ENCODE results near the gene EIF4E1B.
A peak's percentile ranks its signal among the peaks of the same experiment; 100 is the strongest.
"Not testable (repeated sequence)": the region's sequence is repeated elsewhere in the genome, so short reads cannot be mapped to it uniquely, and the experiment has no call there.

Gene EIF4E1B, protein sequence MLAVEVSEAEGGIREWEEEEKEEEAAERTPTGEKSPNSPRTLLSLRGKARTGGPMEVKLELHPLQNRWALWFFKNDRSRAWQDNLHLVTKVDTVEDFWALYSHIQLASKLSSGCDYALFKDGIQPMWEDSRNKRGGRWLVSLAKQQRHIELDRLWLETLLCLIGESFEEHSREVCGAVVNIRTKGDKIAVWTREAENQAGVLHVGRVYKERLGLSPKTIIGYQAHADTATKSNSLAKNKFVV

DNA sequence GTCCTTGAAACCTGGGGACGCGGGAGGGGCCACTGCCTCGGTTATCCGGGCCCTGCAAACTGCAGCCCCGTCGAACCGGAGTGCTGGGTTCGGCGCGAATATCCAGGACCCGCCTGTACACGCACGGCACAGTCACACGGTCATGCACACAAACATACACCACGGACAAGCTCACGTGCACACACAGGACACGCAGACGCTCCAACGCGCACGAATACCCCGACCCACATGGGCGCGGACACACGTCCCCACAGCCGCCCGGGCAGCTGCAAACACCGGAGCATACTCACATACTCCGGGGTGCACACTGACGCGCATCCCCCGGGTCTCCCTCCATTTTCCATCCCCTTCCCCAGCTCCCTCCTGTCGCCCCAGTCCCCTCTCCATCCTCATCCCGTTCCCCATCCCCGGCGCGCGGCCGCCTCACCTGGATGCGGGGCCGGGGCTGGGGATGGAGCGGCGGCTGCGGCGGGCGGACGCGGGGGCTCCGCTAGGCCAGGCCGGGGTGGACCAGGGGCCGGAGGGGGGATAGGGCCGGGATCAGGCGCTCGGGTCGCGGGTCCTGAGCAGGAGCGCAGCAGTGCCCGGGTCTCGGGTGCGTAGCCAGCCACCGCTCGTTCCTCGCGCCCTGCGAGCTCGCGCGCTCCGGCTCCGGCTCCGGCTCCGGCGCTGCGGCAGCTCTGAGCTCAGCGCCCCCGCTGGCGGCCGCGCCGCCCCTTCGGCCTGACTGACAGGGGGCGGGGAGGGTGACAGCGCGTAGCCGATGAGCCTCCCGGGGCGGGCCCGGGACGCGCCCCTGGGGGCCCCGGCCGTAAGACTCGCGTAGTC, at the start of gene EIF4E1B, which contains the start of gene SNCB:
Gene EIF4E1B (plus strand): TSS at position 823 of the 828 bp plus-strand sequence. CDS start 12,113 bp downstream, outside the sequence.
Gene SNCB (minus strand): TSS at position 682 of the 828 bp plus-strand sequence. CDS start 880 bp downstream, outside the sequence.
- DNase-seq = no peak

DNA sequence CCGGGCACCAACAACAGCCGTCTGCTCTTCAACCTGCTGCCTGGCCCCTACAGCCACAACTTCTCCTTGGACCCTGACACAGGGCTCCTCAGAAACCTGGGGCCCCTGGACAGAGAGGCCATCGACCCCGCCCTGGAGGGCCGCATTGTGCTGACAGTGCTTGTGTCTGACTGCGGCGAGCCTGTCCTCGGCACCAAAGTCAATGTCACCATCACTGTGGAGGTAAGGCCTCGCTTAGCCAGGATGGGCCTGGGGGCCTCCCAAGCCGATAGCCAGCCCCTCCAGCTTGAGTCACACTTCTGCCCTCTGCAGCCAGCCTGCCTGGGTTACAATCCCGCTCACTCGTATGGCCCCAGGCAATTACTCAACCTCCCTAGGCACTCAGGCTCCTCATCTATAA, 49.1 kb upstream of the EIF4E1B start:
- no peak for DNase-seq

DNA sequence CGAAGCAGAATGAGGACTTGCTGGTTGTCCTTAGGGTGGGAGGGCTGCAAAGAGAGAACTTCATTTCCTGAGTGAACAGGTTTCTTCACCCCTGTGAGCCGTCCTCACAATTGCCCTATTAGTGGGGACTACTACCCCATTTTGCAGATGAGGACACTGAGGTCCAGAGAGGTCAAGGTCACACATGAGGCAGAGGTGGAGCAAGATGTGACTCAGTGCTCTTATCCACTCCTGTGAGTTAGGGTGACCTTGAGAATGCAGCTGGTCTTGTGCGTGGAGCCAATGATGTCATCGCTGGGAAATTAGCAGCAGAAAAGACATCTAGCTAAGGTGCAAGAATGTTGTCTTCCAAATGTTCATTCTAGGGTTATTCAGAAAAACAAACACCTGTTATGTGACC, 47.4 kb upstream of the EIF4E1B start:
- DNase-seq = no peak

DNA sequence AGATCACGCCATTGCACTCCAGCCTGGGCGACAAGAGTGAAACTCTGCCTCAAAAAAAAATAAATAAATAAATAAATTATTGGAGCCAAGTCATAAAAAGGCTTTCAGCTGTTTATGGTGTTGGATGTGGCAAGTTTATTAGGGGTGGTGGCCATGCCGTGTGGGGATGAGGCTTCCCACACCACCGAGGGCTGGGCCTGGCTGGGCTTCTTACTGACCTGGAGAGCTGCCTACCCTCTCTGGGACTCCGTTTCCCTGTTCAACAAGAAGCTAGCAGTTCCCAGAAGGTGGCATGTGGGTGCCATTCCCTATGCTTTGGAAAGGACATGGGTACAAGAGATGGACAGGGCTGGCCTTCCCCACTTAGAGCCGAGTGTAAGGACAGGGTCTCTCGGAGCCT, 43.1 kb upstream of the EIF4E1B start:
- DNase-seq = no peak

DNA sequence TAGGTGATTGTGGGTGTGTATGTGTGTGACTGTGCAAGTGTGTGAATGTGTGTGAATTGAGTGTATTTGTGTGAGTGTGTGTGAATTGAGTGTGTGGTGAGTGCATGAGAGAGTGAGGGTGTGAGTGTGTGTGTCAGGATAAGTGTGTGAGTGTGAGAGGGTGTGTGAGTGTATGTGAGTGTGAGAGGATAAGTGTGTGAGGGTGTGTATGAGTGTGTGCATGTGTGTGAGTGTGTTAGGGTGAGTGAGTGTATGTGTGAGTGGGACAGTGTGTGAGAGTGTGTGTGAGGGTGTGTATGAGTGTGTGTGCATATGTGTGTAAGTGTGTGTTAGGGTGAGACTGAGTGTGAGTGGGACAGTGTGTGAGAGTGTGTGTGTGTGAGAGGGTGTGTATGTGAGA, 42.2 kb upstream of the EIF4E1B start:
- no peak for DNase-seq

DNA sequence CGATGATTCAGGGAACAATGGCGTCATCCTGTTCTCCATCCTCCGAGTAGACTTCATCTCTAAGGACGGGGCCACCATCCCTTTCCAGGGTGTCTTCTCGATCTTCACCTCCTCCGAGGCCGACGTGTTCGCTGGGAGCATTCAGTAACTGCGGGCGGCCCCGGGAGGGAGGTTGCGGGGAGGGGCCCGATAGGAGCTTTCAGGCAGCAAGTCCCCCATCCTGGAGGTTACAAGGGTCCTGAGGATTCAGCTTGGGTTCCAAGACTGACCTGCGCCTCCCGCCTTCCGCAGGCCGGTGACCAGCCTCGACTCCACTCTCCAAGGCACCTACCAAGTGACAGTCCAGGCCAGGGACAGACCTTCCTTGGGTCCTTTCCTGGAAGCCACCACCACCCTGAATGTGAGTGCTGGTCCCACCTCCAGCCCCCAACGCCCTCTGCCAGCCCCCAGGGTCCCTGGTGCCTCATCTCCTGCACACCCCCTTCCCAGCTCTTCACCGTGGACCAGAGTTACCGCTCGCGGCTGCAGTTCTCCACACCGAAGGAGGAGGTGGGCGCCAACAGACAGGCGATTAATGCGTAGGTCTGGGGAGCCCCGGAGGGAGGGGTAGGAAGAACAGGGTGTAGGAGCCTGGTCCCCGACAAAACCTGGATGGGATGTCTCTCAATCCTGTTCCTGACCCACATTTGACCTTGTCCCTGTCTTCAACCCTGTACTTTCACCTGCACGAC, 41.3 kb upstream of the EIF4E1B start:
- DNase-seq = no peak

DNA sequence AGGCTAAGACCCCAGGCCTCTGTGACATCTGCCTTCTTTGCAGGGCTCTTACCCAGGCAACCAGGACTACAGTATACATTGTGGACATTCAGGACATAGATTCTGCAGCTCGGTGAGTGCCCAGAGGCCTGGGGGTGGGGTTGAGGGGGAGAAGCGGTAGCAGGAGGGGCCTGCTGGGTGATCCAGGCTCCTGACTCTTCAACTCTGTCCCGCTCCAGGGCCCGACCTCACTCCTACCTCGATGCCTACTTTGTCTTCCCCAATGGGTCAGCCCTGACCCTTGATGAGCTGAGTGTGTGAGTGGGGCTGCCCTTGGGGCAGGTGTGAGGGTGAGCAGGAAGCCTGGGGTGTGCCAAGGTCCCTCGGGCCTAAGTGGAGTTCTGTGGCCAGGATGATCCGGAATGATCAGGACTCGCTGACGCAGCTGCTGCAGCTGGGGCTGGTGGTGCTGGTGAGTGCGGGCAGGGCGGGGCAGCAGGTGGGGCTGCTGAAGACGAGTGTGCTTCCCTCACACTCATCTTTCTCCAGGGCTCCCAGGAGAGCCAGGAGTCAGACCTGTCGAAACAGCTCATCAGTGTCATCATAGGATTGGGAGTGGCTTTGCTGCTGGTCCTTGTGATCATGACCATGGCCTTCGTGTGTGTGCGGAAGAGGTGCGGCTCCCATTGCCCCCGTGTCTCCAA, 40.3 kb upstream of the EIF4E1B start:
- no peak for DNase-seq

DNA sequence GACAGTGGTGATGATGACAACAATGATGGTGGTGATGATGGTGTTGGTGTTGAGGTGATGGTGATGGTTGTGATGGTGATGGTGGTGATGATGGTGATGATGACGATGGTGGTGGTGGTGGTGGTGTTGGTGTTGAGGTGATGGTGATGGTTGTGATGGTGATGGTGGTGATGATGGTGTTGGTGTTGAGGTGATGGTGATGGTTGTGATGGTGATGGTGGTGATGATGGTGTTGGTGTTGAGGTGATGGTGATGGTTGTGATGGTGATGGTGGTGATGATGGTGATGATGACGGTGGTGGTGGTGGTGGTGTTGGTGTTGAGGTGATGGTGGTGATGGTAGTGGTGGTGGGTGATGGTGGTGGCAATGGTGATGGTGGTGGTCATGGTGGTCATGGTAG, 38.8 kb upstream of the EIF4E1B start:
- not testable (repeated sequence) for DNase-seq

DNA sequence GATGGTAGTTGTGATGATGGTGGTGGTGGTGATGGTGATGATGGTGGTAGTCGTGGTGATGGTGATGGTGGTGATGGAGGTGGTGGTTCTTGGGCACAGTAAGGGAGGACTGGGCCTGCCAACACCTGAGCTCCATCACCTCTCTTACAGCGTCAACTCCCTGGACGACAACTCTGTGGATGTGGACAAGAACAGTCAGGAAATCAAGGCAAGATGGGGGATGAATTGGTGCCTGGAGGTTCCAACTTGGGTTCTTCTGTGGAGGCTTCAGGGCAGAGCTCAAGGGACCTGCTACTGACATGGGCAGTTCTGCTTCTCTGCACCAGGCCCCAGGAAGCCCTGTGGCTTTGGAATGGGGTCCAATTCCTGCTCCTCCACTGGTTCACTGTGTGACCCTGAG, 37.9 kb upstream of the EIF4E1B start:
- no peak for DNase-seq

DNA sequence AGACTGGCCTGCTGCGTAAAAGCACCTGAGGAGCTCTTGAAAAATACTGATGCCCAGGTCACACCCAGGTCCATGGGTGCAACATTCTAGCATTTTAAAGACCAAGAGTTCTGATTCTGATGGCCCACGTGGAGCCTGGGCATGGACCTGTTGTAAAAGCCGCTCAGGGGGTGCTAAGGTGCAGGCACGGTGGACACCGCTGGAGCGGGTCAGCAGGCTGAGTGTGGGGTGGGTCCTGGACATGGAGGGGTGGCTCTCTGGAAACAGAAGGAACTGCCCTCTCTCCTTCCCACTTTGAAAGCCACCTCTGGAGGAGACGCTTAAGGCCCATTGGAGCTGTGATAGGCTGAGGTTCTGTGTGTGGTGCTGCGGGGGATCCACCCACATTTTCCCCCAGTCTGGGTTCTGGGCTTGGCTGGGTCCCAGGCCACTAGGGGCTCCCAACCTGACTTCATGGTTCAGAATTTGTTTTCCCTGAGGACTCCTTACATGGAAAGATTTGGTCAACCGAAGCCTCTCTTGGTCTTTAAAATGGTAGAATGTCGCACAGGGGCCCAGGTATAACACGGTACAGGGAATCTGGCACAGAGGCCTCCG, 37.1 kb upstream of the EIF4E1B start:
- DNase-seq = no peak

DNA sequence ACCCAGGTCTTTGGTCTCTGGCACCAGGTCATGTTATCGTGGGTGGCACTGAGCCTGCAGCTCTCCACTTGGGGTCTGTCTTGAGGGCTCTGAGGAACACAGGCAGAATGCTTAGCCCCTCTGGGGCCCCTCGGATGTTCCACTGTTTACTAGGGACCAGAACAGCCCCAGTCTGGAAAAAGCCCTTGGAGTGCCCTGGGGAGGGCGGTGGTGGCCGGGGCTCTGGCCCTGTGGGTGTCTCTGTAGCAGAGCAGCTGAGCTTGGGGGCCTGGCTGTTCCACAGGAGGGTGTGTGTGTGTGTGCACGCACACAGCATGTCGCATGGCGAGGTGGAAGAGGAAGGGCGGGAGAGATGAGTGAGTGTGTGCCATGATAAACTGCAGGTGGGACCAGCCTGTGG, 35.9 kb upstream of the EIF4E1B start:
- DNase-seq = no peak

DNA sequence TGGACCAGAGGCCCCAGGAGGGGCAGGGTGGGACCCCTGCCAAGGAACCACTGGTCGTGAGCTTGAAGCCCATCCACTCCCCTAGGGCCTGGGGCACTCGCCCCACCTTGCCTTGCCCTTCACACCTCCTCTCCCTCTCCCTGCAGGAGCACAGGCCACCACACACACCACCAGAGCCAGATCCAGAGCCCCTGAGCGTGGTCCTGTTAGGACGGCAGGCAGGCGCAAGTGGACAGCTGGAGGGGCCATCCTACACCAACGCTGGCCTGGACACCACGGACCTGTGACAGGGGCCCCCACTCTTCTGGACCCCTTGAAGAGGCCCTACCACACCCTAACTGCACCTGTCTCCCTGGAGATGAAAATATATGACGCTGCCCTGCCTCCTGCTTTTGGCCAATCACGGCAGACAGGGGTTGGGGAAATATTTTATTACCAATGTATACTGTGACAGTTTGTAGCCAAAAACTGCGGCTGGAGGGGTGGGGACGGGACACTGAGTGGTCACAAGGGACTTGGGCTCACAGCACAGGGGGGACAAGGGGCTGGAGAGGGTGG, 35.0 kb upstream of the EIF4E1B start:
- no peak for DNase-seq

DNA sequence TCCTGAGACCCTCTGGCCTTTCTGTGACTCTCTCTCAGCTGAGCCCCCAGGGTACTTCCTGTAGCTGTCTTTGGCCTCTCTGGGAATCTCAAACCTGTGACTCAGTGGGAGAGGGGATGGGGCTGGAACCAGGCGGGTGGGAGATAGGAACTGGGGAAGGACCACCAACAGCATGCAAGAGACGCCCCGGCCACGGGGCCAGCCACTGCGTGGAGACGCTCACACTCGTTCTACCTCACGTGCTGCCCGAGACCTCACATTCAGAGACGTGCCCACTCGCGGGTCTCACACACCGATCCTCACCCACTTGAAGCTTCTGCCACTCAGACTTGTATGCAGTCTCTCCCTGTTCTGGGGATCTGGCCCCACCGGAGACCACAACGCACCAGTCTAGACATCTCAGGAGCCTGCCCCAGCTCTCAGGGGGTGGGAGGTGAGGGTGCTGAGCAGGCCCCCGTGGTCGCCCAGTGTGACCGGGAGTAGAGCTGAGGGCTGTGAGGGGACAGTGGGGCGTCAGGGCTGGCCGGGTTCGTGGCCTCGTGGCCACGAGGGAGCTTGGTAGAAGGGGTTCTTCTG, 34.3 kb upstream of the EIF4E1B start:
- no peak for DNase-seq

DNA sequence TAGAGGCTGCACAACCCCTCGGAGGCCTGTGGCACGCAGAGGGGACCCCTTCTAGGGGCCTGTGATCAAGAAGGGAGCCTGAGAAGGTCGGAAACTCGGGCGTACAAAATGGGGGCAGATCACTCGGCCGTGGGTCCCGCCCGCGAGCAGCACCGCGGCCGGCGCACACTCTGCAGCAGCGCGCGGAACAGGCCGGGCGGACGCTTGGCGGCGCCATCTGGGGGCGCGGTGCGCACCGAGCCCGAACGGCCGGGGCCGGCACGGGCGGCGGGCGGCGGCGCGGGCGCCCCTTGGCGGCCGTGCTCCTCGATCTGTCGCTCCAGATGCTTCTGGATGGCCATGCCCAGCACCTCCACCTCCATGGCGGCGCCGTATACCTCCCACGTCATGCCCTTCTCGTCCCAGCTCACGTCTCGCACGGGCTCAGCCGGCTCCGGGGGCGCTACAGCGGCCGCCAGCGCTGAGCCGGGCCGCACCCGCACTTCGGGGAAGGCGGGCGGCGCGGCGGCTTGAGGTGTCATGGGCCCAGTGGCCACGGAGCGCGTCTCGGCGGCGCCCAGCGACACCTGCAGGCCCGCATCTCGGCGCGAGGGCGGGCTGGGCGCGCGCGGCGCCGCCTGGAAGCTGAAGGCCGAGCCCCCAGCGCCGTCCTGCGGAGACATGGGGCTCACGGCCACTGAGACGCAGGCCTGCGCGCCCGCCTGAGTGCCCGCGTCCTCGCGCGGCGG, 33.6 kb upstream of the EIF4E1B start:
- peak; percentile 36 for DNase-seq

DNA sequence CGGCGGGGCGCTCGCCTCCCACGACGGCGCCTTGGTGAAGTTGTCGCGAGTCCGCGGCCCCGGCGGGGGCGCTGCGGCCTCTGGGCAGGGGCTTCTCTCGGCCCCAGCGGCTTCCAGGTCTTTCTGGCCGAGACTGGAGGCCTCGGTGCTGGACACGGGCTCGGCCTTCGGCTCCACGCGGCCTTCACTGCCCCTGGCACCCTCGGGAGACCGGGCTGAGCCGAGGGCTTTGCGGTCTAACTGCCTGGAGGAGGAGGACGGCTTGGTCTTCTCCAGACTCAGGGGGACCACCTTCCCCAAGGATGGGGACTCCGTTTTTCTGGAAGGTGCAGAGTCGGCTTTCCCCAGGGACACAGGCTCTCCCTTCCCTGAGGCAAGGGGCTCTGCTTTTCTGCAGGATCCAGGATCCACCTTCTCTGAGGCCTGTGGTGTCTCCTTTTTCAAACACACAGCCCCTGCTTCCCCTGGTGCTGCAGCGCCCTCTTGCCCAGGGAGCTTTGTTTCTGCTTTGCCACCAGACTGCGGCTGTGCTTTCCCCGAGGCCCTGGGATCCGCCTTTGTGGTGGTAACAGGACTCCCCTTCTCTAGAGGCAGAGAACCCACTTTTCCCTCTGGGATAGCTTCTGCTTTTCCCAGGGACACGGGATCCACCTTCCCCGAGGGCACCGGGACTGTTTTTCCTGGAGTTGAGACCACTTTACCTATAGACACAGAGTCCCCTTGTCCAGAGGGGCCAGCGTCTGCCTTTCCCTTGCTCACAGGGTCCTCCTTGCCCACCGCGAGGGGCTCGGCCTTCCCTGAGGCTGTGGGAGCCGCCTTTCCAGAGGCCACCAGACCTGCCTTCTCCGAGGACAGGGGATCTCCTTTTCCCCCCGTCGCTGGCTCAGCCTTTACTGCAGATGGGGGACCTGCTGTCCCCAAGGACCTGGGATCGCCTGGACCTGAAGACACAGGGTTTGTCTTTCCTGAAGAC, 32.8 kb upstream of the EIF4E1B start:
- no peak for DNase-seq

DNA sequence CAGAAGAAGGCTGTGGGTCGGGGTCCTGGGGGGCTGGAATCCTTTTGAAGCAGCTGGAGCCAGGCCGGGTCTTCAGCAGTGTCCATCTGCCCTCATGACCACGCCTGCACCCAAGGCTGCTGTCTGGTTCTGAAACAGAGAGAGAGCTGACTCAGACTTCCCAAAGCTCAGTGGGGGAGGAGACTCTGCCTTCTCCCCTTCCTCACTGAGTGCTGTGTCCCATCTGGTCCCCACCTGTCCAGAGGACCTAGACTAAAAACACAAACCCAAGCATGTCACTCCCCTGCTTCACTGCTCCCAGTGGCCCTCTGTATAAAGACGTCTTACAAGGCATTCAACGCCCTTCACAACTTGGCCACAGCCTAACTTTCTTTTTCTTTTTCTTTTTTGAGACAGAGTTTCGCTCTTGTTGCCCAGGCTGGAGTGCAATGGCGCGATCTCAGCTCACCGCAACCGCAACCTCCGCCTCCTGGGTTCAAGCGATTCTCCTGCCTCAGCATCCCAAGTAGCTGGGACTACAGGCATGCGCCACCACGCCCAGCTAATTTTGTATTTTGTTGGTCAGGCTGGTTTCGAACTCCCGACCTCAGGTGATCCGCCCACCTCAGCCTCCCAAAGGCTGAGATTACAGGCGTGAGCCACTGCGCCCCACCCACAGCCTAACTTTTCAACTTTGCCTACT, 30.6 kb upstream of the EIF4E1B start:
- DNase-seq = not testable (repeated sequence)

DNA sequence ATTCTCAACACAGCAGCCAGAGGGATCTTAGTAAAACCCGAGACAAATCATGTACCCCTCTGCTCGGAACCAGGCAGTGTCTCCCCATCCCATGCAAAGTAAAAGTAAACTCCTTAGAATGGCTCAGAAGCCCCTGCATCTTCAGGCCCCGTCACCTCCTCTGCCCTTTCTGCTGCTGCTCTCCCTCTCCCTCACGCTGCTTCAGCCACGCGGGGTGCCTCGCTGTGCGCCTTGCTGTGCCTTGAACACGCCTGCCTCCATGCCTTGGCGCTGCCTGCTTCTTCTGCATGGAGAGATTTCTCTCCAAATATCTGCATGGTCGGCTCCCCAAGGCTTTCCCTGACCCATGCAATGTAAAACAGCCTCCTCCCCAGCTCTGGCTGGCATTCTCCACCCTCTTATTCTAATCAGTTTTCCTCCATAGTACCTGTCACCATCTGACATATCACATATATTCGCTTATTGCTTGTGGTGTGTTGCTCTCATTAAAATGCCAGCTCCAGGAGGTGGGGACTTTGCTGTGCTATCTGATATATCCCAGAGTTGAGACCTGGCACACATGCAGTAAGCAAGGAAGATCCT, 28.5 kb upstream of the EIF4E1B start:
- DNase-seq = no peak

DNA sequence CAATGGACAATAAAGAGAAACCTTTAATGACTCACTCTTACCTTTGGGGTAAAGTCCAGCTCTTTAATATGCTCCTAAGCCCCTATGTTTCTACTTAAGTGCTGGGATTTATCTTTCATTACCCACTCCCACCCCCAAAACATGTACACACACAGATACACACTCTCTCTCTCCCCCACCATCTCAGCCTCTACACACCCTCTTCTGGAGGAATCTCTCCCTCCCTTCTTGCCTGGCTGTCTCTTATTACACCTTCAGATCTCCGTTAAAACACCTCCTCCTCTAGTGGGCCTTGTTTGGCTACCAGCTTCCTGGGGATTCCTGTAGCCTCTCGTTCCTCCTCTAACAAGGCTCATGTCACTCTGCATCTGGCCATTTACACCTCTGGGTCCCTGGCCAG, 27.4 kb upstream of the EIF4E1B start:
- DNase-seq = no peak

DNA sequence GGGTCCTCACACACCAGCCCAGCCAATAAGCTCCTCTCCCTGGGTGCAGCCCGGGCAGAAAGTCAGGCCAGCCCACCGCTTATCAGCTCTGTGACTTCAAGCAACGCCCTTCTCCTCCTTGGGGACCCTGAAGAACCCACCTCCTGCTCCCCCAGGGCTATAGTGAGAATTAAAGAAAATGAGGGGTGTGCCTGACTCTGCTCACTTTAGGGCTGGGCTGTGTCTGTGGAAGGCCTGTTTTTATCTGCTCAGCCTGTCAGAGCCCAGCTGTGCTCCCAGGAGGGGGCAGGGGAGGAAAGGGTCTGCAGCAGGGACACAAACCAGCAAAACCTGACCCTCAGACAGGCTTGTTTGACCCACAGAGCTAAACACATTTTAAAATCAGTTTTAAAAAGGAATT, 24.4 kb upstream of the EIF4E1B start:
- no peak for DNase-seq
